ENCODE results near the gene AKAP10. TPM values are rescaled to one million over a fixed set of nuclear protein-coding genes. Genes with fewer than 3 reads are reported as not detected.
A peak's percentile ranks its signal among the peaks of the same experiment; 100 is the strongest.

The AKAP10 gene
- total and polyA plus RNA-seq, 10 of the 15 experiments (the other 5 are each of a cell fraction or from before 2014, with no cell fraction given), result 4.3 to 23.7 (median 14.7) TPM

GRCh38 chr17:19977293-19978208 lies at the start of gene AKAP10 (continued):
- no peak for TF ChIP-seq SREBF2 (IDR thresholded peaks at IDR 0.05; ENCODE audit: low read length)
- no peak for TF ChIP-seq SREBF1 (IDR thresholded peaks at IDR 0.05; ENCODE audit: low read length)
- TF ChIP-seq CBX3 (IDR thresholded peaks at IDR 0.05; ENCODE audit: borderline replicate concordance, low read depth), result no peak
- peak; percentile 95 to 98 for TF ChIP-seq BHLHE40 (IDR thresholded peaks at IDR 0.05; ENCODE audit: borderline replicate concordance in 1 of 2, low read depth in 2 of 2, low read length in 1 of 2)
- peak; percentile 60; the same call in 1 of the 2 replicates for TF ChIP-seq CHD1 (IDR thresholded peaks at IDR 0.05; ENCODE audit: low read depth, low read length)
- TF ChIP-seq ZNF217 (IDR thresholded peaks at IDR 0.05), result no peak
- TF ChIP-seq TARDBP (IDR thresholded peaks at IDR 0.05; ENCODE audit: borderline replicate concordance), result peak; percentile 59; the same call in 1 of the 2 replicates
- no peak for TF ChIP-seq IRF4 (IDR thresholded peaks at IDR 0.05; ENCODE audit: low read depth, low read length)
- 0 out of 6 replicates have a peak, but pooled peaks of 1 of the 3 experiments have one; percentile 1 for TF ChIP-seq CTCF (IDR thresholded peaks at IDR 0.05 in 2 of 3, conservative IDR thresholded peaks at IDR 0.05 in 1 of 3; ENCODE audit: control insufficient read depth in 2 of 3, extremely low read depth in 1 of 3, insufficient read depth in 1 of 3, low read depth in 3 of 3, low read length in 3 of 3)
- peak; percentile 95 for TF ChIP-seq YY1 (IDR thresholded peaks at IDR 0.05; ENCODE audit: low read depth, low read length)
- 0 out of 2 replicates have a peak, but pooled peaks have one; percentile 54 for TF ChIP-seq ZBED1 (IDR thresholded peaks at IDR 0.05; ENCODE audit: borderline replicate concordance)
- TF ChIP-seq ZBTB33 (IDR thresholded peaks at IDR 0.05), result no peak
- no peak for TF ChIP-seq ZNF592 (IDR thresholded peaks at IDR 0.05)
- TF ChIP-seq SPI1 (IDR thresholded peaks at IDR 0.05; ENCODE audit: borderline replicate concordance, insufficient read depth, low read depth, low read length), result no peak
- no peak for TF ChIP-seq CHD4 (IDR thresholded peaks at IDR 0.05)
- no peak for TF ChIP-seq EZH2 (IDR thresholded peaks at IDR 0.05; ENCODE audit: borderline replicate concordance, control insufficient read depth, low read depth, low read length)
- TF ChIP-seq CEBPZ (IDR thresholded peaks at IDR 0.05; ENCODE audit: low read depth, low read length), result no peak
- peak; percentile 57 for TF ChIP-seq SP1 (IDR thresholded peaks at IDR 0.05; ENCODE audit: low read depth, low read length)
